ENCODE data around the gene SYP. TPM values are rescaled to one million over a fixed set of nuclear protein-coding genes. Genes with fewer than 3 reads are reported as not detected.
"Not testable (repeated sequence)": the region's sequence is repeated elsewhere in the genome, so short reads cannot be mapped to it uniquely, and the experiment has no call there.

The SYP gene
- total RNA-seq, 3 donors from 2014 or later: 1.0 to 2.7 (median 1.3) TPM

DNA sequence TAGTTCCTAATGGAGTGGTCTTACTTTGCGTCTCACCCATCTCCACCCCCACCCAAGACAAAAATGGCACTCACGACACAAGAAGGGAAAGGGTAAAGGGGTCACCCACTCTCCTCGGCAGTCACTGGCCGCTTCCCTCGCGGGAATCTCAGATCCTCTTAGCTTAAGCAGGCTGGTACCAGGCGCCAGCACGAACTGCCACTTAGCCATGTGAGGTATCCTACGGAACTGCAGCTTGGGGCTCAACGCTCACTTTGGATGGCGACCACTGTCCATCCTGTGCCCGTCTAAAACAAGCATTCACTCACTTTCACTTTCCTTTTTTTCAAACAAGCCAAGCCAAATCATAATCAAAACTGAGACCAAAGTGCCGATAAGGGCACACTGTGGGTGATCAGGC, 52.1 kb downstream of the SYP start:
- Histone ChIP-seq H3K9me3 (peaks cover 0 to 4% of the 10 kb centered on the region in 2 donors), H3K27me3 (peaks cover 0 to 4% of the 10 kb centered on the region in 2 donors), H3K36me3 (no peaks in the 10 kb centered on the region), H3K27ac (no peak overlapping the region), H3K4me3 (no peak overlapping the region), H3K4me1 (no peaks in the 10 kb centered on the region)
- TF ChIP-seq POLR2AphosphoS5 (IDR thresholded peaks at IDR 0.05) (no peak), POLR2A (IDR thresholded peaks at IDR 0.05) (no peak)
- TF ChIP-seq, protein P1, sequence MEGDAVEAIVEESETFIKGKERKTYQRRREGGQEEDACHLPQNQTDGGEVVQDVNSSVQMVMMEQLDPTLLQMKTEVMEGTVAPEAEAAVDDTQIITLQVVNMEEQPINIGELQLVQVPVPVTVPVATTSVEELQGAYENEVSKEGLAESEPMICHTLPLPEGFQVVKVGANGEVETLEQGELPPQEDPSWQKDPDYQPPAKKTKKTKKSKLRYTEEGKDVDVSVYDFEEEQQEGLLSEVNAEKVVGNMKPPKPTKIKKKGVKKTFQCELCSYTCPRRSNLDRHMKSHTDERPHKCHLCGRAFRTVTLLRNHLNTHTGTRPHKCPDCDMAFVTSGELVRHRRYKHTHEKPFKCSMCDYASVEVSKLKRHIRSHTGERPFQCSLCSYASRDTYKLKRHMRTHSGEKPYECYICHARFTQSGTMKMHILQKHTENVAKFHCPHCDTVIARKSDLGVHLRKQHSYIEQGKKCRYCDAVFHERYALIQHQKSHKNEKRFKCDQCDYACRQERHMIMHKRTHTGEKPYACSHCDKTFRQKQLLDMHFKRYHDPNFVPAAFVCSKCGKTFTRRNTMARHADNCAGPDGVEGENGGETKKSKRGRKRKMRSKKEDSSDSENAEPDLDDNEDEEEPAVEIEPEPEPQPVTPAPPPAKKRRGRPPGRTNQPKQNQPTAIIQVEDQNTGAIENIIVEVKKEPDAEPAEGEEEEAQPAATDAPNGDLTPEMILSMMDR (IDR thresholded peaks at IDR 0.05): no peak
- DNase-seq (ENCODE audit: low spot score in 2 of 2): no peak
- intact Hi-C loops (cut with DNase I; ENCODE audit: low total_unique reads): no loop called here

DNA sequence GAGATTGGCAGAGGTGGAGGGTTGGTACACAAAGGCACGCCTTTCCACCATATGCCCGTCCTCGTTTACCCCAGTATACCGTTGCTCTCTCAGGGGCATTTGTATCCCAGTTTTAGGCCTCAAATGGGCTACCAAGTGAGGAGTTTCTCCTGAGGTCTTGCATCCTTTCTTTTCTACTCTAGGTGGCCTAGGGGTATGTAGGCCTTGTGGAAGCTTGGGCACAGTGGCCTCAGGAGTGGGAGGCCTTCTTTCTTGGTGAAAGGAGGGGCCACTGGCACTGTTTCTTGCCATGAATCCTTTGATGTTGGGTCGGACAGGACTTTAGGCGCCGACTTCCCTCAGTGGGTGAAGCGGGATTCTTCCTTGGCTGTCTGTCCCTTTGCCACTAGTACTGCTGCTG, 52.7 kb downstream of the SYP start:
- intact Hi-C loops (cut with DNase I; ENCODE audit: low total_unique reads): no loop called here
- Histone ChIP-seq H3K27me3 (peaks cover 0 to 4% of the 10 kb centered on the region in 2 donors), H3K36me3 (no peaks in the 10 kb centered on the region), H3K27ac (no peak overlapping the region), H3K9me3 (peaks cover 0 to 10% of the 10 kb centered on the region in 2 donors), H3K4me1 (no peaks in the 10 kb centered on the region), H3K4me3 (no peak overlapping the region)
- no peak for DNase-seq (ENCODE audit: low spot score in 2 of 2)
- TF ChIP-seq POLR2A (IDR thresholded peaks at IDR 0.05) (no peak), POLR2AphosphoS5 (IDR thresholded peaks at IDR 0.05) (no peak)
- TF ChIP-seq, protein P1 (IDR thresholded peaks at IDR 0.05): no peak

- DNase-seq (ENCODE audit: low spot score in 2 of 2); H3K4me1 ChIP-seq; H3K27ac ChIP-seq; H3K4me3 ChIP-seq; H3K27me3 ChIP-seq; intact Hi-C loops (cut with DNase I; ENCODE audit: low total_unique reads); H3K36me3 ChIP-seq: not testable (repeated sequence)
- peaks cover 18 to 51% of the 10 kb centered on the region in 2 donors for H3K9me3 ChIP-seq
Measured at GRCh38 chrX:49143154-49143553, 56.8 kb downstream of the SYP start.

DNA sequence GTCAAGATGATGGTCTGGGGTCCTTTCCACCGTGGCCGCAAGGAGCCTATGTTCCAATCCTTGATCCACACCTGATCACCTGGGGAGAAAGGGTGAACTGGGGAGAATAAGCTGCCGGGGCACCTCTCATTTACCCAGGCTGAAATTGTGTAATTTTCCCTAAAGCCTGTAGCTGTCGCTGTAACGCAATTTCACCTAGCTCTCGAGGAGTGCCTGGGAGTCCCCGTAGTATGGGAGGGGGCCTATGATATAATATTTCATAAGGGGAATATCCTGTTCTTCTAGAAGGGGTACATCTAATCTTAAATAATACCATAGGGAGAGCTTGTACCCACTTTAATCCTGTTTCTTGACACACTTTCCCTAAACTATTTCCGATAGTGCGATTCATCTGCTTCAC, 57.7 kb downstream of the SYP start:
- intact Hi-C loops (cut with DNase I; ENCODE audit: low total_unique reads): not testable (repeated sequence)

DNA sequence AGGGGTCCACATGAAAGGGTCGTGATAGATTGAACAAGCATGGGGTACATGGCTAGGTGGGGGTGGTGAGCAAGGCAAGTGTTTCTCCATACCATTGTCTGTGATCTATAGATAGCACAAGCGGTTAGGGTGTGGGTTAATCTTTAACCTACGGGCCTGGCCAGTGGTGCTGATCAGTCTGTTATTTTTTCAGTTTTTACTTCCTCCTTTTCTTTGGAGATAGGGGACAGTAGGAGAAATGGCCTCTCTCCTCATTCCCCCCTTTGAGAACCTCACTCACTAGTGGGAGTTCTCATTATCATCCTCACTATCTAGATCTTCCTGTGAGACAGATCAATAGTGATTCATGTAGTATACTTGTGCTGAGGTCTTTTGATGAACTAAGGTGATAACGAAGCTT, 60.3 kb downstream of the SYP start:
- H3K9me3 ChIP-seq: peaks cover 18 to 51% of the 10 kb centered on the region in 2 donors
- intact Hi-C loops (cut with DNase I; ENCODE audit: low total_unique reads): no loop called here
- H3K27ac ChIP-seq: no peak overlapping the region
- no peaks in the 10 kb centered on the region for H3K4me1 ChIP-seq
- no peaks in the 10 kb centered on the region for H3K27me3 ChIP-seq
- H3K36me3 ChIP-seq: no peaks in the 10 kb centered on the region
- DNase-seq (ENCODE audit: low spot score in 2 of 2): no peak
- TF ChIP-seq, protein P1 (IDR thresholded peaks at IDR 0.05): no peak
- TF ChIP-seq POLR2A (IDR thresholded peaks at IDR 0.05) (no peak), POLR2AphosphoS5 (IDR thresholded peaks at IDR 0.05) (no peak)
- no peak overlapping the region for H3K4me3 ChIP-seq

More for the DNA sequence above, 57.7 kb downstream of the SYP start:
- not testable (repeated sequence) for H3K27me3 ChIP-seq; H3K27ac ChIP-seq; H3K4me3 ChIP-seq; H3K4me1 ChIP-seq; H3K36me3 ChIP-seq; DNase-seq (ENCODE audit: low spot score in 2 of 2)
- peaks cover 18 to 51% of the 10 kb centered on the region in 2 donors for H3K9me3 ChIP-seq

Other genes with a start within 250 kb of the SYP start
- gene OTUD5, start 242.6 kb downstream of the SYP start, total RNA-seq: 10 to 100 TPM; 35.8 to 37.9 (median 36.1) TPM
- 1 to 10 TPM in 1 of 3 donors, under 1 TPM in 2; 0.66 to 1.2 (median 0.96) TPM for gene KCND1, start 228.3 kb downstream of the SYP start, total RNA-seq
- 10 to 100 TPM; 31.4 to 47.2 (median 34.1) TPM for gene GRIPAP1, start 197.9 kb downstream of the SYP start, total RNA-seq
- gene TFE3, start 156.8 kb downstream of the SYP start, total RNA-seq: 10 to 100 TPM; 44.1 to 93.3 (median 52.1) TPM
- gene CCDC120, start 141.2 kb downstream of the SYP start, total RNA-seq: 1 to 10 TPM in 2 of 3 donors, under 1 TPM in 1; 0.80 to 6.3 (median 4.3) TPM
- 10 to 100 TPM in 1 of 3 donors, 1 to 10 TPM in 2; 5.9 to 18.4 (median 6.6) TPM for gene PRAF2, start 126.2 kb downstream of the SYP start, total RNA-seq
- 100 to 1,000 TPM in 1 of 3 donors, 10 to 100 TPM in 2; 95.7 to 134 (median 98.6) TPM for gene WDR45, start 120.3 kb downstream of the SYP start, total RNA-seq
- 10 to 100 TPM; 21.1 to 28.8 (median 27.8) TPM for gene GPKOW, start 76.5 kb downstream of the SYP start, total RNA-seq
- 10 to 100 TPM in 1 of 3 donors, 1 to 10 TPM in 2; 1.3 to 12.4 (median 4.9) TPM for gene MAGIX, start 37.4 kb downstream of the SYP start, total RNA-seq
- gene PLP2, start 28.3 kb downstream of the SYP start, total RNA-seq: 10 to 100 TPM; 23.4 to 27.9 (median 27.8) TPM
- 10 to 100 TPM; 13.3 to 14.4 (median 14.0) TPM for gene PRICKLE3, start 13.8 kb downstream of the SYP start, total RNA-seq
- 1 to 10 TPM in 1 of 3 donors, under 1 TPM in 2; 0.48 to 1.8 (median 0.66) TPM for gene CACNA1F, start 33.1 kb upstream of the SYP start, total RNA-seq
- gene CCDC22, start 35.3 kb upstream of the SYP start, total RNA-seq: 10 to 100 TPM; 12.8 to 14.5 (median 13.1) TPM
- under 1 TPM in 1 of 3 donors, not detected in 2; 0.16 TPM for gene FOXP3, start 64.5 kb upstream of the SYP start, total RNA-seq
- gene PPP1R3F, start 69.6 kb upstream of the SYP start, total RNA-seq: 1 to 10 TPM; 5.9 to 7.9 (median 7.2) TPM
- not detected for gene GAGE10, start 103.5 kb upstream of the SYP start, total RNA-seq
- not detected for gene GAGE12J, start 121.8 kb upstream of the SYP start, total RNA-seq
- gene GAGE13, start 131.4 kb upstream of the SYP start, total RNA-seq: not detected

Measured in breast epithelium (tissue), 4 donors.